ENCODE measurements around the gene MEIS3. TPM values are rescaled to one million over a fixed set of nuclear protein-coding genes. Genes with fewer than 3 reads are reported as not detected.

The MEIS3 gene
- total and polyA plus RNA-seq, 9 of the 15 experiments (the other 6 are each of a cell fraction or from before 2014, with no cell fraction given) = 0.06 to 0.80 (median 0.25) TPM; not detected in 1

DNA sequence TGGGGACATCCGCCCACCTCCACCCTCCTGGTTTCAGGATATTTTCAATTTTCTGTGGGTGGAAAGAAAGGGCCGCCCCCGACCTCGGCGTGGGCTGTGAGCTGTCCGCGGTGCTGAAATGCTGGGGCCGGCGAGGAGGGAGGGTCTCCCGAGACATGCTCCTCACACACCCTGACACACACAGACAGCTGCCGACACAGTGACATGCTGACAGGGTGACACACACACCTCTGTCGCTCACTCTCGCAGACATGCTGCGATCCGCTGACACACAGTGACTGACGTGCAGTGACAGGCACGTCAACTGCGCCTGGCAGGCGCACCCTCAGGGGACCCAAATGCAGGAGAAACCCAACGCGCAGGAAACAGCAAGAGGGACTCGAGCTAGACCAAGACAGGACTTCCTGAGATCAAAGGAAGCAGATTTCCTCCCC lies 25.1 kb upstream of the MEIS3 start (continued):
- no peak for TF ChIP-seq SMAD2 (IDR thresholded peaks at IDR 0.05; ENCODE audit: low read depth, low read length)
- TF ChIP-seq SMC3 (conservative IDR thresholded peaks at IDR 0.05; ENCODE audit: insufficient read depth, low read depth, low read length) = no peak
- TF ChIP-seq, protein P1, sequence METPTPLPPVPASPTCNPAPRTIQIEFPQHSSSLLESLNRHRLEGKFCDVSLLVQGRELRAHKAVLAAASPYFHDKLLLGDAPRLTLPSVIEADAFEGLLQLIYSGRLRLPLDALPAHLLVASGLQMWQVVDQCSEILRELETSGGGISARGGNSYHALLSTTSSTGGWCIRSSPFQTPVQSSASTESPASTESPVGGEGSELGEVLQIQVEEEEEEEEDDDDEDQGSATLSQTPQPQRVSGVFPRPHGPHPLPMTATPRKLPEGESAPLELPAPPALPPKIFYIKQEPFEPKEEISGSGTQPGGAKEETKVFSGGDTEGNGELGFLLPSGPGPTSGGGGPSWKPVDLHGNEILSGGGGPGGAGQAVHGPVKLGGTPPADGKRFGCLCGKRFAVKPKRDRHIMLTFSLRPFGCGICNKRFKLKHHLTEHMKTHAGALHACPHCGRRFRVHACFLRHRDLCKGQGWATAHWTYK (CRISPR knock-in tag; IDR thresholded peaks at IDR 0.05) = no peak
- TF ChIP-seq TAF7 (tag; IDR thresholded peaks at IDR 0.05) = no peak
- no peak for TF ChIP-seq SNIP1 (IDR thresholded peaks at IDR 0.05; ENCODE audit: low read depth)
- peak; percentile 98 for TF ChIP-seq EHMT2 (IDR thresholded peaks at IDR 0.05)
- no peak for TF ChIP-seq SRSF3 (IDR thresholded peaks at IDR 0.05; ENCODE audit: insufficient read depth, low read length)
- TF ChIP-seq, protein P2, sequence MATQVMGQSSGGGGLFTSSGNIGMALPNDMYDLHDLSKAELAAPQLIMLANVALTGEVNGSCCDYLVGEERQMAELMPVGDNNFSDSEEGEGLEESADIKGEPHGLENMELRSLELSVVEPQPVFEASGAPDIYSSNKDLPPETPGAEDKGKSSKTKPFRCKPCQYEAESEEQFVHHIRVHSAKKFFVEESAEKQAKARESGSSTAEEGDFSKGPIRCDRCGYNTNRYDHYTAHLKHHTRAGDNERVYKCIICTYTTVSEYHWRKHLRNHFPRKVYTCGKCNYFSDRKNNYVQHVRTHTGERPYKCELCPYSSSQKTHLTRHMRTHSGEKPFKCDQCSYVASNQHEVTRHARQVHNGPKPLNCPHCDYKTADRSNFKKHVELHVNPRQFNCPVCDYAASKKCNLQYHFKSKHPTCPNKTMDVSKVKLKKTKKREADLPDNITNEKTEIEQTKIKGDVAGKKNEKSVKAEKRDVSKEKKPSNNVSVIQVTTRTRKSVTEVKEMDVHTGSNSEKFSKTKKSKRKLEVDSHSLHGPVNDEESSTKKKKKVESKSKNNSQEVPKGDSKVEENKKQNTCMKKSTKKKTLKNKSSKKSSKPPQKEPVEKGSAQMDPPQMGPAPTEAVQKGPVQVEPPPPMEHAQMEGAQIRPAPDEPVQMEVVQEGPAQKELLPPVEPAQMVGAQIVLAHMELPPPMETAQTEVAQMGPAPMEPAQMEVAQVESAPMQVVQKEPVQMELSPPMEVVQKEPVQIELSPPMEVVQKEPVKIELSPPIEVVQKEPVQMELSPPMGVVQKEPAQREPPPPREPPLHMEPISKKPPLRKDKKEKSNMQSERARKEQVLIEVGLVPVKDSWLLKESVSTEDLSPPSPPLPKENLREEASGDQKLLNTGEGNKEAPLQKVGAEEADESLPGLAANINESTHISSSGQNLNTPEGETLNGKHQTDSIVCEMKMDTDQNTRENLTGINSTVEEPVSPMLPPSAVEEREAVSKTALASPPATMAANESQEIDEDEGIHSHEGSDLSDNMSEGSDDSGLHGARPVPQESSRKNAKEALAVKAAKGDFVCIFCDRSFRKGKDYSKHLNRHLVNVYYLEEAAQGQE (IDR thresholded peaks at IDR 0.05; ENCODE audit: borderline replicate concordance) = peak; percentile 99
- TF ChIP-seq, protein P2 (CRISPR knock-in tag; IDR thresholded peaks at IDR 0.05; ENCODE audit: low read depth) = peak; percentile 98
- peak; percentile 42; the same call in 1 of the 2 replicates for TF ChIP-seq CEBPG (CRISPR knock-in tag; IDR thresholded peaks at IDR 0.05)
- no peak for TF ChIP-seq CEBPG (tag; conservative IDR thresholded peaks at IDR 0.05 in 1 of 2, IDR thresholded peaks at IDR 0.05 in 1 of 2)
- TF ChIP-seq PCBP1 (IDR thresholded peaks at IDR 0.05; ENCODE audit: low read depth, low read length, poor library complexity, severe bottlenecking) = no peak
- TF ChIP-seq, protein P3, sequence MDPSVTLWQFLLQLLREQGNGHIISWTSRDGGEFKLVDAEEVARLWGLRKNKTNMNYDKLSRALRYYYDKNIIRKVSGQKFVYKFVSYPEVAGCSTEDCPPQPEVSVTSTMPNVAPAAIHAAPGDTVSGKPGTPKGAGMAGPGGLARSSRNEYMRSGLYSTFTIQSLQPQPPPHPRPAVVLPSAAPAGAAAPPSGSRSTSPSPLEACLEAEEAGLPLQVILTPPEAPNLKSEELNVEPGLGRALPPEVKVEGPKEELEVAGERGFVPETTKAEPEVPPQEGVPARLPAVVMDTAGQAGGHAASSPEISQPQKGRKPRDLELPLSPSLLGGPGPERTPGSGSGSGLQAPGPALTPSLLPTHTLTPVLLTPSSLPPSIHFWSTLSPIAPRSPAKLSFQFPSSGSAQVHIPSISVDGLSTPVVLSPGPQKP (CRISPR knock-in tag; IDR thresholded peaks at IDR 0.05) = no peak
- TF ChIP-seq XRCC5 (IDR thresholded peaks at IDR 0.05; ENCODE audit: low read depth, low read length) = no peak
- TF ChIP-seq ZBTB7A (IDR thresholded peaks at IDR 0.05; ENCODE audit: borderline replicate concordance, control insufficient read depth, low read depth, low read length) = peak; percentile 92
- no peak for TF ChIP-seq ZNF175 (CRISPR knock-in tag; IDR thresholded peaks at IDR 0.05; ENCODE audit: low read depth)
- TF ChIP-seq ZC3H4 (CRISPR knock-in tag; IDR thresholded peaks at IDR 0.05; ENCODE audit: borderline replicate concordance) = 0 out of 2 replicates have a peak, but pooled peaks have one; percentile 33
